H1 (cell line): ENCODE data around the gene C17orf114.

Experiments
- CTCF ChIP-seq, 3 experiments: IDR thresholded peaks; 1 replicate in 2 of 3; 2 replicates in 1 of 3; pipeline versions ENCODE4 v1.5.1 to v1.6.1; 2011; ENCODE audit warnings: low read length in 3 of 3, mild to moderate bottlenecking in 3 of 3, inconsistent platforms in 2 of 3, low read depth in 1 of 3, moderate library complexity in 1 of 3; ENCODE audit not compliant: insufficient read depth in 1 of 3; ENCODE audit errors: control extremely low read depth in 1 of 3
- EP300 ChIP-seq, 2 experiments: IDR thresholded peaks; 1 replicate in 1 of 2; 2 replicates in 1 of 2; pipeline ENCODE4 v1.6.1; 2011 to 2012; ENCODE audit warnings: low read depth in 2 of 2, low read length in 2 of 2, mild to moderate bottlenecking in 2 of 2, borderline replicate concordance in 1 of 2, inconsistent platforms in 1 of 2, moderate library complexity in 1 of 2
- EZH2 ChIP-seq: fragments of 200-600 bp; sonication (generic); IDR thresholded peaks from 2 replicates; pipeline ENCODE4 v1.7.1; 2012; ENCODE audit warnings: low read depth, mild to moderate bottlenecking, moderate library complexity, low read length, inconsistent platforms; ENCODE audit not compliant: severe bottlenecking
- KDM1A ChIP-seq: fragments of 200-600, 300-600 bp; sonication (generic); IDR thresholded peaks from 2 replicates; pipeline ENCODE4 v1.7.1; 2016; ENCODE audit warnings: mild to moderate bottlenecking, low read length, borderline replicate concordance
- POLR2AphosphoS5 ChIP-seq: IDR thresholded peaks from 2 replicates; pipeline ENCODE4 v1.6.1; 2011; ENCODE audit warnings: low read depth, low read length
- RFX5 ChIP-seq: IDR thresholded peaks from 2 replicates; pipeline ENCODE4 v1.6.1; 2011; ENCODE audit warnings: low read depth, low read length, improper control_type of control experiment, borderline replicate concordance
- SRF ChIP-seq: IDR thresholded peaks from 2 replicates; pipeline ENCODE4 v1.6.1; 2011; ENCODE audit warnings: mild to moderate bottlenecking, low read depth, low read length, moderate library complexity
- YY1 ChIP-seq: IDR thresholded peaks from 2 replicates; pipeline ENCODE4 v1.6.1; 2011; ENCODE audit warnings: low read depth, mild to moderate bottlenecking, low read length
- ZNF274 ChIP-seq: IDR thresholded peaks from 2 replicates; pipeline ENCODE4 v1.7.0; 2012; ENCODE audit warnings: low read length, borderline replicate concordance; ENCODE audit errors: extremely low read depth

DNA sequence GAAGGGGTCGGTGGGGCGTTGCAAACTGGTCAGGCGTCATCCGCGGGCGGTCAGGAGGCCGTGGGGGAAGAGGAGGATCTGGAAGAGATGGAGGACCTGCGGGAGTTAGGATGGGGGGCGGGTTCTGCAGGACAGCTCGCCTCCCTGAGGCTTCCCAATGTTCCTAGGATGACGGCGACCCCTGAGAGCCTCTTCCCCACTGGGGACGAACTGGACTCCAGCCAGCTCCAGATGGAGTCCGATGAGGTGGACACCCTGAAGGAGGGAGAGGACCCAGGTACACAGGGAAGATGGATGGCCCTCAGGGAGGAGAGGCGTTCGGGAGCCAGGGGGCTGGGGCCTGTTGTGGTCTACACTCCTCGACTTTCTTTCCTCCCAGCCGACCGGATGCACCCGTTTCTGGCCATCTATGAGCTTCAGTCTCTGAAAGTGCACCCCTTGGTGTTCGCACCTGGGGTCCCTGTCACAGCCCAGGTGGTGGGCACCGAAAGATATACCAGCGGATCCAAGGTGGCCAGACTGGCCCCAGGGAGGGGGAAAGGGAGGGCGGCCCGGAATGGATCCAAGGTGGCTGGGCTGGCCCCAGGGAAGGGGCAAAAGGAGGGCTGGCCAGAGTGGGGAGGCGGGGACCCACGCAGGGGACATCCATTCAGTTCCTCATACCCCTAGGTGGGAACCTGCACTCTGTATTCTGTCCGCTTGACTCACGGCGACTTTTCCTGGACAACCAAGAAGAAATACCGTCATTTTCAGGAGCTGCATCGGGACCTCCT lies 5.7 kb upstream of the C17orf114 start:
- TF ChIP-seq CTCF (IDR thresholded peaks at IDR 0.05; ENCODE audit: control extremely low read depth in 1 of 3, insufficient read depth in 1 of 3, low read depth in 1 of 3, low read length in 3 of 3): no peak
- TF ChIP-seq EZH2: no peak
- no peak for TF ChIP-seq EP300 (IDR thresholded peaks at IDR 0.05; ENCODE audit: borderline replicate concordance in 1 of 2, low read depth in 2 of 2, low read length in 2 of 2)
- no peak for TF ChIP-seq YY1
- TF ChIP-seq POLR2AphosphoS5: no peak
- TF ChIP-seq ZNF274: no peak
- no peak for TF ChIP-seq SRF
- TF ChIP-seq KDM1A: no peak
- no peak for TF ChIP-seq RFX5
